ENCODE data around the gene SLC9A9.

- TF ChIP-seq CBX5 (IDR thresholded peaks at IDR 0.05; ENCODE audit: borderline replicate concordance, low read depth) (no peak), EZH2 (IDR thresholded peaks at IDR 0.05; ENCODE audit: borderline replicate concordance, low read depth, low read length) (no peak), ZNF3 (CRISPR knock-in tag; IDR thresholded peaks at IDR 0.05) (no peak), SRF (CRISPR knock-in tag; IDR thresholded peaks at IDR 0.05) (no peak)
- TF ChIP-seq, protein P1, sequence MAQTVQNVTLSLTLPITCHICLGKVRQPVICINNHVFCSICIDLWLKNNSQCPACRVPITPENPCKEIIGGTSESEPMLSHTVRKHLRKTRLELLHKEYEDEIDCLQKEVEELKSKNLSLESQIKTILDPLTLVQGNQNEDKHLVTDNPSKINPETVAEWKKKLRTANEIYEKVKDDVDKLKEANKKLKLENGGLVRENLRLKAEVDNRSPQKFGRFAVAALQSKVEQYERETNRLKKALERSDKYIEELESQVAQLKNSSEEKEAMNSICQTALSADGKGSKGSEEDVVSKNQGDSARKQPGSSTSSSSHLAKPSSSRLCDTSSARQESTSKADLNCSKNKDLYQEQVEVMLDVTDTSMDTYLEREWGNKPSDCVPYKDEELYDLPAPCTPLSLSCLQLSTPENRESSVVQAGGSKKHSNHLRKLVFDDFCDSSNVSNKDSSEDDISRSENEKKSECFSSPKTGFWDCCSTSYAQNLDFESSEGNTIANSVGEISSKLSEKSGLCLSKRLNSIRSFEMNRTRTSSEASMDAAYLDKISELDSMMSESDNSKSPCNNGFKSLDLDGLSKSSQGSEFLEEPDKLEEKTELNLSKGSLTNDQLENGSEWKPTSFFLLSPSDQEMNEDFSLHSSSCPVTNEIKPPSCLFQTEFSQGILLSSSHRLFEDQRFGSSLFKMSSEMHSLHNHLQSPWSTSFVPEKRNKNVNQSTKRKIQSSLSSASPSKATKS (CRISPR knock-in tag; IDR thresholded peaks at IDR 0.05): no peak
Measured at GRCh38 chr3:143483214-143483613, 365.1 kb downstream of the SLC9A9 start.
